ENCODE results near the gene FOXL2NB.
A peak's percentile ranks its signal among the peaks of the same experiment; 100 is the strongest.

Gene FOXL2NB

GRCh38 chr3:138933981-138934691, 12.9 kb upstream of the FOXL2NB start:
- H3K27me3 ChIP-seq (ENCODE audit: insufficient read depth, low read depth, severe bottlenecking), result no peaks in the 10 kb centered on the region
- no peak for DNase-seq
- peaks cover 3% of the 10 kb centered on the region for H3K9me3 ChIP-seq (ENCODE audit: severe bottlenecking)

GRCh38 chr3:138935505-138935862, 11.5 kb upstream of the FOXL2NB start:
- H3K4me3 ChIP-seq (ENCODE audit: low read depth, low read length), result peak overlapping the region; percentile 43
- H3K27me3 ChIP-seq (ENCODE audit: insufficient read depth, low read depth, severe bottlenecking), result no peaks in the 10 kb centered on the region
- no peak for TF ChIP-seq CTCF (IDR thresholded peaks at IDR 0.05; ENCODE audit: low read depth, low read length)
- DNase-seq, result no peak
- peak overlapping the region; percentile 74 for H3K27ac ChIP-seq
- H3K36me3 ChIP-seq, result no peaks in the 10 kb centered on the region
- H3K9me3 ChIP-seq (ENCODE audit: severe bottlenecking), result peaks cover 3% of the 10 kb centered on the region

More at GRCh38 chr3:138933981-138934691, 12.9 kb upstream of the FOXL2NB start:
- no peak for TF ChIP-seq CTCF (IDR thresholded peaks at IDR 0.05; ENCODE audit: low read depth, low read length)
- Histone ChIP-seq H3K27ac (no peak overlapping the region), H3K36me3 (no peaks in the 10 kb centered on the region), H3K4me3 (ENCODE audit: low read depth, low read length) (no peak overlapping the region)

- H3K27ac ChIP-seq, result peak overlapping the region; percentile 74
- peak; percentile 92 for TF ChIP-seq CTCF (IDR thresholded peaks at IDR 0.05; ENCODE audit: low read depth, low read length)
- H3K36me3 ChIP-seq, result no peaks in the 10 kb centered on the region
- peaks cover 3% of the 10 kb centered on the region for H3K9me3 ChIP-seq (ENCODE audit: severe bottlenecking)
- DNase-seq, result peak; percentile 83
- no peaks in the 10 kb centered on the region for H3K27me3 ChIP-seq (ENCODE audit: insufficient read depth, low read depth, severe bottlenecking)
- H3K4me3 ChIP-seq (ENCODE audit: low read depth, low read length), result peak overlapping the region; percentile 43
Measured at GRCh38 chr3:138935863-138936740, 10.9 kb upstream of the FOXL2NB start.

GRCh38 chr3:138936741-138937689, 10.0 kb upstream of the FOXL2NB start:
- peaks cover 3% of the 10 kb centered on the region for H3K9me3 ChIP-seq (ENCODE audit: severe bottlenecking)
- no peaks in the 10 kb centered on the region for H3K36me3 ChIP-seq
- H3K27ac ChIP-seq, result no peak overlapping the region
- H3K4me3 ChIP-seq (ENCODE audit: low read depth, low read length), result no peak overlapping the region
- no peaks in the 10 kb centered on the region for H3K27me3 ChIP-seq (ENCODE audit: insufficient read depth, low read depth, severe bottlenecking)
- no peak for TF ChIP-seq CTCF (IDR thresholded peaks at IDR 0.05; ENCODE audit: low read depth, low read length)
- DNase-seq, result no peak

GRCh38 chr3:138937690-138938055, 9.3 kb upstream of the FOXL2NB start:
- no peak overlapping the region for H3K27ac ChIP-seq
- peaks cover 3% of the 10 kb centered on the region for H3K9me3 ChIP-seq (ENCODE audit: severe bottlenecking)
- TF ChIP-seq CTCF (IDR thresholded peaks at IDR 0.05; ENCODE audit: low read depth, low read length), result no peak
- H3K4me3 ChIP-seq (ENCODE audit: low read depth, low read length), result no peak overlapping the region
- no peaks in the 10 kb centered on the region for H3K36me3 ChIP-seq
- DNase-seq, result no peak
- no peaks in the 10 kb centered on the region for H3K27me3 ChIP-seq (ENCODE audit: insufficient read depth, low read depth, severe bottlenecking)

Measured in WERI-Rb-1 (cell line).